HT-29 (cell line): ENCODE measurements around the gene TNFSF8. TPM values are rescaled to one million over a fixed set of nuclear protein-coding genes. Genes with fewer than 3 reads are reported as not detected.

ENCODE experiments used
- DNase-seq: peaks from one replicate; pipeline ENCODE4 v3.0.0-alpha.2; 2015; ENCODE audit warnings: low spot score
- total RNA-seq: library from RNA; depleted of rRNA; stranded (reverse); fragments of >200 nt; shearing (Covaris generic); gene quantifications from 2 replicates; pipeline ENCODE4 v1.2.3, GENCODE V29; 2014; rRNA removed

The TNFSF8 gene, protein sequence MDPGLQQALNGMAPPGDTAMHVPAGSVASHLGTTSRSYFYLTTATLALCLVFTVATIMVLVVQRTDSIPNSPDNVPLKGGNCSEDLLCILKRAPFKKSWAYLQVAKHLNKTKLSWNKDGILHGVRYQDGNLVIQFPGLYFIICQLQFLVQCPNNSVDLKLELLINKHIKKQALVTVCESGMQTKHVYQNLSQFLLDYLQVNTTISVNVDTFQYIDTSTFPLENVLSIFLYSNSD
- not detected in 2 replicates for total RNA-seq

DNA sequence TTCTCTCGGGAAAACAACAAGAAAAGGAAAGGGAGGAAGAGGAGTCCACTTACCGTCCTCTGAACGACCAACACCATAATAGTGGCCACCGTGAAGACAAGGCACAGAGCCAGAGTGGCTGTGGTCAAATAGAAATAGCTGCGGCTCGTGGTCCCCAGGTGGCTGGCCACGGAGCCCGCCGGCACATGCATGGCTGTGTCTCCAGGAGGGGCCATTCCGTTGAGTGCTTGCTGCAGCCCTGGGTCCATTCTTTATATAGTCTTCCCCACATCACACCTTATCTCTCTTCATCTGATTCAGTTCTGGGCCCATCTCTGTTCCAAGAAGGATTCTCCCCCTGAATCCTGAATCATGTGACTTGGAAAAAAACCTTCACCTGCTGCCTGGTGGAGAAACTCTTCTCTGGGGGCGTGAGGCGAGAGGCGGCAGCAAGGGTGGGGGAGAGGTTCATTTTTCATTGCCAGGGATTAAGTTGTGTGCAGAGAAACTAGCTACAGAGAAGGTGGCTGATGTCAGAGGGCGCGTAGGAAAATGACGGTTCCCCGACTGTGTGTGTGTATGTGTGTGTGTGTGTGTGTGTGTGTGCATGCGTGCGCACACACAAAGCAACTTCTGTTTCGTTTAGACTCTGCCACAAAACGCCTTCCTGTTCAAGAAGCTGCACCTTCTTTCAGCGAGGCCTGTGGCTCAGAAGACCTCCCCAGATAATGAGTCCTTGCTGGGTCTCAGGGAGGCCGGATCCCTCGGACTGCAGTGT, at the start of gene TNFSF8:
TNFSF8 (minus strand) TSS at position 536 of the 757 bp plus-strand sequence; CDS start at position 248, 288 bp downstream.
- no peak for DNase-seq

DNA sequence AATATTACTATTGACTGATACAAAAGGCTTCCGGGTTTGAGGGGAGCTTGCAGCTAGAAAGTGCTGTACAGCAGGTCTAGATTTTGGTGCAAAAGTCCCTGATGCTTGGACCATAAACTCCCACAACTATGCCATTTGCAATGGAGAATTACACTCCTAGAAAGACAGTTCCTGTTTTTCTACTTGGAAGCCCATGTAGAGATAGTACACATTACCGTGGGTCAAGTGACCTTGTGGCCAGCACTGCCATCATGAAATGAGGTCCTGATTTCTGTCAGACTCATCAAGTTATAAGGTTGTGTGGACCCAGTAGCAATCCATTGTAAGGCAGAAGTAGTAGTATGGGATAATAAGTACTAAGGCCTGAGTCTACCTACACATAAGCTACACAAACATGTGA, 42.8 kb upstream of the TNFSF8 start:
- DNase-seq: no peak

DNA sequence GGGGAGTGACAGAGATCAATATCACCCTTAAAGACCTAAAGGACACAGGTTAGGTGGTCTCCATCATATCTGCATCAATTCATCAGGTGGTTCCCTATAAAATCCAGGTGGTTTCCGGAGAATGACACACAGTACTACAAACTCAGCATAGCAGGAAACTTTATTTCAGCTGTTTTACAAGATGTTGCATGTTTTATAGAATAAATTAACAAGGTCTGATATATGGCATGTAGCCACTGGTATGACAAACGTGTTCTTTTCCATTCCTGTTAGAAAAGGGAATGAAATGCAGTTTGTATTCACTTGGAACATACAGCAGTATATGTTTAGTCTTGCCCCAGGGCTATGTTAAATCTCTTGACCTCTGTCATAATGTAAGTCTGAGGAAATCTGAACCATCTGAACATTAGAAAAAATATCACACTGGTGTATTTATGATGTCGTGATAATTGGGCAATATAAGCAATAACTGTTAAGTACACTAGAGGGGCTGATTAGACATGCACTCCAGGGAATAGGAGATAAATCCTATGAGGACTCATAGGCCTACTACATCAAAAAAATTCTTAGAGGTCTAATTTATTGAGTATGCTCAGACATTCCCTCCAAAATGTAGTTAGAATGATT, 42.2 kb upstream of the TNFSF8 start:
- DNase-seq: no peak

DNA sequence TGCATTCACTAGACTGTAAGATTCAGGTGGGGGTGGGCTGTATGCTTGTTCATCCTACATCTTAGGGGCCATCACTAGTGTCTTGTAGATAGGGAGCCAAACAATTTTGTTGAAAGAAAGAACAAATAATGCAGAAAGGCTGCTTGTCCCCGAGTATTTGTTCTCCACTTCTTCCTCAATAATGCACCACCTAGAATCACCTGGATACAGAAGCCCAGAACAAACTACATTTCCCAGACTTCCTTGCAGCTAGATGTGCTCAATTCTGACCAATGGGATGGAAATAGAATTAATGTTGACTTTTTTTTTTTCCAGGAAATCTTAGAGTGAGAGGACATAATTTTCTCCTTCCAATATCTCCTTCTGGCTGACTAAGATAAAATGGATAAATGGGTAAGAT, 38.9 kb upstream of the TNFSF8 start:
- peak; percentile 8 for DNase-seq

DNA sequence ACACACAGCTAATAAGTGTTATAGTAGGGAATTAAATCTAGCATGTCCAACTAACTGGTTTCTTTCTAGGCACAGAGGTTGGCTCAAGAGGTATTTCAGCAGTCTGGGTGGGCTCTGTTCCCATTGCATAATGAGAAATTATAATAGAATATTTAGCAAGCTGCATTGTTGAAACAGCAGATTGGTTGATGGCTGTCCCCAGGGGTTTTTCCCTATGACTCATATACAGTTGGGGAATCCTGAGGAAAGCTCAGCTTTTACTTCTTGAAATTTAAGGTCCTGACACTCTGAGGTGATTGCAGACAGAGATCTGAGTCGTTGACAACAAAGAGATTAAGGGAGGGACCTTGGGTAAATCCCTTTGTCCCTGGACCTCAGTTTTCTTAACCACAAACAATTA, 38.3 kb upstream of the TNFSF8 start:
- no peak for DNase-seq

DNA sequence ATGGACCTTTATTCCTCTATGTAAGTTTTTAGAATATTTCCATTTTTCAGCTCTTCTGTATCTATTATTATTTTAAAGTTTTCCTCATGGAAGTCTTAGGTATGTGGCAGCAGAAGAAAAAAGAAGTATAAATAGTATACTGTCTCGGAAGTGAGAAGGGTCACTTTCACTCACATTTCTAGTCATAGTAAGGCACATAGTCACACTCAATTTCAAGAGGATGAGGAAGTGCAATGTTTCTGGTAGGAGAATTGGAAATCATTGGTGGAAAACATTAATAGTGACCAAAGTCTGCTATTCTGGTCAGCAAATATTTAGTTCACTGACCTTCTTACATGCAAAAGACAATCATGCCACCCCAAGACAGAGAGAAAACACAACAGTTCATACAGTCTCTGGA, 35.2 kb upstream of the TNFSF8 start:
- no peak for DNase-seq

DNA sequence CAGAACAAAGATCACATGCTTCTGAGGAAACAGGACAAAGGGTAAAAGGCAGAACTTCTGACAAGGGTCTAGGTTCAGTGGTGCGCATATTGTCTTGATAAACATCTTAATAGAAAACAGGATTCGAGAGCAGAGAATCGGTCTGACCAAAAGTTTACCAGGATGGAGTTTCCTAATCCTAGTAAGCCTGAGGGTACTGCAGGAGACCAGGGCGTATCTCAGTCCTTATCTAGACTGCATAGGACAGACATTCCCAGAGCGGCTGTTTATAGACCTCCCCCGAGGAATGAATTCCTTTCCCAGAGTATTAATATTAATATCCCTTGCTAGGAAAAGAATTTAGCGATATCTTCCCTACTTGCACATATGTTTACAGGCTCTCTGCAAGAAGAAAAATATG, 32.4 kb upstream of the TNFSF8 start:
- DNase-seq: no peak

DNA sequence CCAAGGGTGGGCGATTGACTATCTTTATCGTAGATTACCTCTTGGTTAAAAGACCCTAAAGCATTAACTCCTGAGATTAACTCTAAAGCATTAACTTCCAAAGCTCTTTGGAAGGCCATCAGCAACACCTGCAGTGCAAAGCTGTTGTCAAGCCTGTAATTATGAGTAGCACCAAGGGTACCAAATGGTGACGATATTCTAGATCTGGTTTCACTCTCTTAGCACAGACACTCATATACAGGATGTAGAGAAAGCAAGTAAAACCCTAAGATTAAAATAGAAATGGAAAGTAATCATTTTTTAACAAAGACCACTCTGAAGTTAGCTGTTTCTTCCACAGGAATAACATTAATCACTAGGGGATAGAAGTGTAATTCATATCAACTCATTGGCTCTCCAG, 29.9 kb upstream of the TNFSF8 start:
- DNase-seq: no peak

DNA sequence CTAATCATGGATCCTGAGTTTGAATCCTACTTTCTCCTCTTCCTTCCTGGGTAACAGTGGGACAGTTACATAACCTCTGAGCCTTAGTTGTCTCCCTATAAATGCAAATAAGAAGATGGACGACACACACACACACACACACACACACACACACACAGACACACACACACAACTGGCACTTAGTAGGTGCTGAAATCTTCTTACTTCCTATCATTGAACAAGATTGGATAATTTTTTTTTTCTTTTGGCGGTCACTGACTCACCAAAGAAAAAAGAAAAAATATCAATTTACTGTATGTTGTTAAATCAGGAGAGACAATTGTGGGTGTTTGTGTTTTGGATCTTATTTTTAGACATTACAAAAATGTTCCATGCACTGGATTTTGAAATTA, 28.4 kb upstream of the TNFSF8 start:
- DNase-seq: no peak

DNA sequence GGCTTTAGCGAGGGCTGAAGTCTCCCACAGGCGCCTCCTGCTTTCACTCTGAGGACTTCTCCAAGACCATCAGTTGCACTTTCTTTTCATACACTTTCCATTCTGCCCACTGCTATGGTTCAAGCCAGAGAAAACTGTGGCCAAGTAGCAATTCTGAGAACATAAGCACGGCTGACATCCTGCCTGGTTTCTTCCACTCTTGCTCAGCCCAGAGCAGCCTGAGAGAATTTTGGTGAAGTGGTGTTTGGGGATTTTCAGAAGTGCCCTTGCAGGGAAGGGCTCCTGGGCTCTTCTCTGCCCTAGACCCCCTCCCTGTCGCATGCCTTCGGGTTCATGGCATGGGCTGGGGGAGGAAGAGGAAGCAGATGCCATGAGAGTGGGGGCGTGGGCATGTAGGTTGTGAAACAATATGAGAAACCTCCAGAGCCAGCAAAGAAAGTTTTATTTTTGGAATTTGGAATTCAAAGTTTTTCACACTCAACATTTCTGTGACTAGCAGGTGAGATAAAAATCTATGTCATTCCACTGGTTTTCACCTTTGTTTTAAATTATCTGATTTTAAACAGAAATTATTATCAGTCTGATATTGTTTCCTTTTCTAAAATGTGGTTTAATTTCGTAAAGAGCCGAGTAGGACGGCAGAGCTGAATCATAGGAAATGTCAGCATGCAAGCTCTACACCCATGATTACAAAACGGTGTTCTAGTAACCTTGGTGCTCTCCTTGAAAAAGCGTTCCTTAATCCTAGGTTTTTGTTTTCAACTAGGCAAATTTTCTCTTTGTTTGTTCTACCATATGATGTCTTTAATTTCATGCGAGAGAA, 27.8 kb upstream of the TNFSF8 start:
- no peak for DNase-seq

DNA sequence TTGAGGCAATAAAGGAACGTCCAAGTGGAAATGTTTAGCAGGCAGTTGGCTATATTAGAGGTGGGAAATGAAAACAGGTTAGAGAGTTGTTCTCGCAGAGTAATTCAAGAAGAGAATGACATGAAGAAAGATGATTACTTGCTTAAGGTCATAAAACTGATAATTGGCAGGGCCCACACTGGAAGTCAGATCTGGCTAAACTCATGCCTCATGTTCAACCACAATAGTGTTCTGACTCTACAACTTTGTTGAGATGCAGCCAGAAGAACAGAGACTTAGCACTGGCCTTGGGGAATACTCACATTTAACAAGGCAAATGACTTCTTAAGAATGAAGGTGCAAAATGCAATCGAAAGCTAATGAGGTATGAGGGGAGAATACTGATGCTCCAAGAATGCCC, 27.2 kb upstream of the TNFSF8 start:
- DNase-seq: no peak

DNA sequence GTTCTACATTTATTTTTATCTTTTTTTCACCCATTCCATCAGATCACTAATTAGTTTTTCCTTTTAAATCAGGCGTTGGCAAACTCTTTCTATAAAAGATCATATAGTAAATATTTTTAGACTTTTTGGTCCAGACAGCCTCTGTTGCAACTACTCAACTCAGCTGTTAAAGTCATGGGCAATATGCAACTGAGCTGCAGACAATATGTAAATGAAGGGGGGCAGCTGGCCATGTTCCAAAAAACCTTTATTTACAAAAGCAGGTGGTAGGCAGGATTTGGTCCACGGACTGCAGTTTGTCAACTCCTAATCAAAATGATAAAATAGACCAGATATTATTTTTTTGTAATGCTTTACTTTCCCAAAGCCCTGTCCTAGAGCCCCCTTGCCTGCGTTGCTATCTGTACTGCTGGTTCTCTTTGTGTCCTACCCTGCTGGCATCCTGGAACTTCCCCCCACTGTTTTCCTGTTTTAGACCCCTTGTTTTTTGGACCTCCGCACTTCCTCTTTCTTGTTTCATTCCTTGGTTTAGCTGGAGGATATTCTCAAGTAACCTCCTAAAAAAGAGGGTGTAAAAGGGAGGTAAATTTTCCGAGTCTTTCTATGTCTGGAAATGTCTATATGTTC, 24.7 kb upstream of the TNFSF8 start:
- DNase-seq: no peak

DNA sequence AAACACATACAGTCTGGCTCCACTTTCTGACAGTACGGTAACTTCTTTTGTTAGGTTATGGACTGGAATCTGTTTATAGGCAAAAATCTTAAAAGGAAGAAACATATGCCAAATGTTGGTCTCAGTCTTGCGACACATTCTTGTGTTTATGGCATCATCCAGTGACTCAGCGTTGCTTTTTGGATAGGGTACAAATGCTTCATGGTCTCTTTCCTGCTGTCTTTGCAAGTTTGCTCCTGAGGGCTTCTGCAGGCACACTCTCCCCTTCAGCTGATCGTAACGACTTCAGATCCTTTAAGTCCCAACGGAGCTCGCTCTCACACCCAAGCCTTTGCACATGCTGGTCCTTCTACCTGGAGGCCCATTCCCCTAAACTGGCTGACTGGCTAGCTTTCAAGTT, 23.6 kb upstream of the TNFSF8 start:
- DNase-seq: no peak

DNA sequence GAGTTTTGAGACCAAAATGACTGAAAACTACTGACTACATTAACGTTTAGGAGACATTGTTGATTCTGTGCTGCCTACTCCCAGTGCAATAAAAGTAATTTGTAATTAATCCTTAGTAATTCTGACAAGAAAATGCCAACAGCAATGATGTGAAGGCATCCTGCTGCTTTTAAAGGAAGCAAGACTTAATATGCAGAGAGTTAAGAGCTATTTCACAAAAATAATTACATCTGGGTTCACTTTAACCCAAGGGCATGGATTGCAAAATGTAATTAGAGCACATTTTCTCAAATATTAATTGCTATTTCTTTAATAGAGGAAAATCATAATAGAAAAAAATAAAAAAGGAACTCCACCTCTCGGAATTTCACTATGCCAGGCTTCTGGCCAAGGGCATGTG, 22.7 kb upstream of the TNFSF8 start:
- DNase-seq: no peak

DNA sequence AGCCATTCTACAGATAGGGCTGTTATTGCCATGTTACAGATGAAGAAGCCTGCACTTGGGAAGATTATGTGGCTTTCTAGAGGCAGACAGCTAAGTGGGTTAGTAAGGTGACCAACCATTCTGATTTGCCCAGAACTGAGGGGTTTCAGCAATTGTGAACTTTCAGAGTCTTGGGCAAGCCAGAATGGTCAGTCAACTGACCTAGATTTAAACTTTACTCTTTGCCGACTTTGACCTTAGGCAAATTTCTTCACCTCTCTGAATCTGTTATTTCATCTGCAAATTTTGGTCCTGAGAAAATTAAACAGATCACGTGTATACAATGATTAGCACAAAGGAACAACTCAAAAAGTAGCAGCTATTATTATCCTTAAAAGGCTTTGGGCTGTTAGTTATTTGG, 20.4 kb upstream of the TNFSF8 start:
- no peak for DNase-seq

DNA sequence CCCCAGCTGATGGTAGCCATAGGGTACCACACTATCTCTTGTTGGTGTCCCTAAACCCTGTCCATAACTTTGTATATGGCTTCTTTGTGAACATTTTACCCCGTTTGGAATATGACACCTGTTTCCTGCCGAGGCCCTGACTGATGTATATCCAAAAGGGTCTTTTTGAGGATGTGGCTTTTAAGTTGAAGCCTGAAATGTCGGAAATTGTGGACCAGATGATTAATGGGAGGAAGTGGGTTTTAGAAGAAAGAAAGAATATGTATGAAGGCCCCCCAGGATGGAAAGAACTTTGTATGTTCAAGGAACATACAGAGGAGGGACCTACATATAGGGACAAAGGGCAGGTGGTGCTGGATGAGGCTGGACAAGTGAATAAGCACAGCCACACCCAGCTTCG, 16.7 kb upstream of the TNFSF8 start:
- DNase-seq: no peak

DNA sequence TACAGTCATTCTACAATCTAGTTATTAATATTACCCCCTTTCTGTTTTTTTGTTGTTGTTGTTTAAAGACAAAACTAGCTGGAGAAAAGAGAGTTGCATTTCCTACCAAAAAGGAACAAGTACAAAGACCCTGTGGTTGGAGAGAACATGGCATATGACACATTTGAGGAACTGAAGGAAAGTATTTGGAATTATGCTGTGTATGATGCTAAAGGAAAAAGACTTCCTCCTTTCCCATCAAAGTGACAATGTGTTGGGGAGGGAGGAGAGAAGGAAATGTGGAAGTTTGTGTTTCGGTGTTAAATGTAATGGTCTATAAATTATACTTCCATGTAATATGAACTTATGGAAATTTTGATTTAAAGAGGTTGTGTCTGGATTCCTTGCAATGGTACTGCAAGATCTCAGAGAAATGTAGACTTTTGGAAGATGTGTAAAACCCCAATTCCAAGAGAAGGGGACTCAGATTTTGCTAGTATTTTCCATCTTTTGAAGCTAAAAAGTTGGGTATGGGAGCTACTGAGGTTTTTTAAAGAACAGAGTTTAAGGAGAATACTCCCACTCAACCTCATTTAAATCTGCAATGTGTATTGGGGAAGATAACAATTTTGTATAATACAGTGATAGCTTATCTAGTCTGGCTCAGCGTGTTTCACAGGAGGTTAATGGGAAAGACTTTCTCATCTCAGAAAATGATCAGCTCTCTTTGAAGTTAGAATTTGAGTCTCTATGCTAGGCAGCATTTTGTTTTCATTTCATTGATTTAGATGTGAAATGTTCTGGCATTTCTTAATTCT, 15.4 kb upstream of the TNFSF8 start:
- no peak for DNase-seq

DNA sequence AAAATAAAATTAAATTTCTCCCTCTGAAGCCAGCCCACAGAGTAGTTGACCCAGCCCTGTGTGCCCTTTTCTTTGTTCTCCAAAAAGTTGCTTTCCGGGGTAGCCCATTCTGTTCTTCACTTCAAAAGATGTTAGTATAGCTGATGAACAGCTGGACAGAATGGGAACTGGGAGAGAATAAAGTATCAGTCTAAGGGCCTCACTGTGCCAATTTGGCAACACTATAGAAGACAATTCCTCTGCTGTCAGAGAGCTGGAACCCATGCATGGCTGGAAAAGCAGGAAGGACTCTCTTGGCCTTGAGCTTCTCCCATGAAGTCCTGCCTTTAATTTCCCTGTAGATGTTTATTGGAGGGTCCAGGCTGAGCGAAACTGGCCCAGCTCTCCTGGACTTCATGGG, 11.0 kb upstream of the TNFSF8 start:
- no peak for DNase-seq

DNA sequence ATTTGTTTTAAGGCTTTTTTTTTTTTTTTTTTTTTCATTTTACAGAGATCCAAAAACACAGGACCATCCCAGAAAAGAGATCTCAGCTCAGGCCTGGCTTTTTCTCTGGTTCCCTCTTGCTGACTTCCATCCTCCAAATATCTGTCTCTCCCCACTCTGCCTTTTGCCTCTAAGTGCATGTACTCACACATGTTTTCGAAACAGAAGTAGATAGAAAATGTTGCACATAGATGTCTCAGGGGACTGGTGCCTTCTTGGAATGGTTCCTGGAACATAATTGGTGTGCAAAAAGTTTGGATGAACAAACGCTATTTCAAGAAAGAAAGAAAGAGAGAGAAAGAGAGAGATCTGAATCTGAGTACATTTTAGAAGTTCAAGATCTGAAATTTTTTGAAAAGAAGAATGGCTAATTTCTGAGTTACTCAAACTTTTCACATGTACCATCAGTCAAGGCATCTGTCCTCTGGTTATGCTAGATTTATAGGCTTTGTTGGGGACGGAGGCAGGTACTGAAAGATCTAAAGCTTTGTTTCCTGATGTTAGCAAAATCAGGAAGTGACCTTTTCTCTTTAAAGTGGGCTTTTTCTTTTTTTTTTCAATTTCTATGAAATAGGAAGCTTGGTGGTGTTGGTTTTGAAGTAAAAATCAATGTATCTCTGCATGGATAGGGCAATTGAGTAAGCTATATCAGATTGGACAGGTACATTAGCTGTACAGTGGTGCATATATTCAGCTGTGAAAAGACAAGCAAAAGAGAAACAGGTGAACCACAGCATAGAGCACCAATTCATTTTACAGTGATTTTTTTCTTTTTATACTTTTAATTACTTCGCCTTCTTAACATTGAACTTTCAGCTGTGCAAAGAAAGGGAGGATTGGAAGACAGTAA, 8.5 kb upstream of the TNFSF8 start:
- DNase-seq: no peak

DNA sequence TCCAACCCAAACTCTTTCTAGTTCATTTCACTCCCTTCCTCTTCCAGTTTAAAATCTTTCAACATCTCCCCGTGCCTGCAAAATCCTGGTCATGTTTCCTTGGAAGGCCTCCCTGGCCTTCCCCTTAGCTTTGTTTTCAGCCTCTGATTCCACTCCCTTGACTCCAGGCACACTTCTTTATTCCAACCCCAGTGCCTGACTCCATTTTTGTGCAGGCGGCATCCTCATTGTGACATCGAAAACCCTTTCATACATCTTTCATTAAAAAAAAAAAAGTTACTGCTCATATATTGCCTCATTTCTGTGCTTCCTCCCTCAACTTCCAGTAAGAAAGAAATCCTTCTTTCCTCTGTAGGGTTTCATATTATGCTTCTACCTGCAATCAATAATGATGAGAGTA, 7.1 kb upstream of the TNFSF8 start:
- DNase-seq: no peak
